ENCODE results near the gene KANK2.
"Not testable (repeated sequence)": the region's sequence is repeated elsewhere in the genome, so short reads cannot be mapped to it uniquely, and the experiment has no call there.

Gene KANK2

GRCh38 chr19:11138601-11139300, 58.6 kb downstream of the KANK2 start:
- DNase-seq = peak in 6 of 14 donors; percentile 2 to 68 (median 26)

GRCh38 chr19:11137542-11138384, 59.6 kb downstream of the KANK2 start:
- DNase-seq = peak in 13 of 14 donors; percentile 35 to 79 (median 58)

- no peak for DNase-seq
These were observed 60.8 kb downstream of the KANK2 start for GRCh38 chr19:11136400-11137101.

GRCh38 chr19:11131471-11131870, 65.9 kb downstream of the KANK2 start:
- no peak for DNase-seq

GRCh38 chr19:11130824-11131455, 66.4 kb downstream of the KANK2 start:
- DNase-seq = peak in 11 of 14 donors; percentile 11 to 66 (median 32)

- no peak for DNase-seq
These were observed 69.4 kb downstream of the KANK2 start for GRCh38 chr19:11127905-11128304.

GRCh38 chr19:11125994-11126685, 71.2 kb downstream of the KANK2 start:
- DNase-seq = peak in 10 of 14 donors; percentile 3 to 53 (median 40)

GRCh38 chr19:11124157-11124556, 73.2 kb downstream of the KANK2 start:
- DNase-seq = not testable (repeated sequence)

GRCh38 chr19:11123114-11123513, 74.2 kb downstream of the KANK2 start:
- no peak for DNase-seq

GRCh38 chr19:11121963-11122362, 75.4 kb downstream of the KANK2 start:
- not testable (repeated sequence) for DNase-seq

GRCh38 chr19:11116507-11116906, 80.8 kb downstream of the KANK2 start:
- no peak for DNase-seq

- no peak for DNase-seq
These were observed 81.4 kb downstream of the KANK2 start for GRCh38 chr19:11115895-11116446.

- DNase-seq = no peak
These were observed 82.3 kb downstream of the KANK2 start for GRCh38 chr19:11115042-11115441.
